HG03175 (cell line): Measurements from ENCODE around the gene TMEM18.
A peak's percentile ranks its signal among the peaks of the same experiment; 100 is the strongest.
"Not testable (repeated sequence)": the region's sequence is repeated elsewhere in the genome, so short reads cannot be mapped to it uniquely, and the experiment has no call there.

Experiments
- ATAC-seq: cut with Tn5 transposase; IDR thresholded peaks from one replicate; pipeline ENCODE4 v1.9.1; 2021; ENCODE audit warnings: mild to moderate bottlenecking, moderate library complexity; ENCODE audit not compliant: unreplicated experiment

Gene TMEM18

GRCh38 chr2:677056-677958 is at the start of gene TMEM18:
TSS of gene TMEM18 (minus strand) at chr2:677406. CDS start at chr2:677345, 61 bp downstream.
- ATAC-seq: peak; percentile 51

GRCh38 chr2:726169-726568 is 49.0 kb upstream of the TMEM18 start:
- ATAC-seq: peak; percentile 47

- no peak for ATAC-seq
These were observed 48.3 kb upstream of the TMEM18 start for GRCh38 chr2:725468-725867.

- no peak for ATAC-seq
These were observed 46.6 kb upstream of the TMEM18 start for GRCh38 chr2:723761-724160.

- no peak for ATAC-seq
These were observed 43.6 kb upstream of the TMEM18 start for GRCh38 chr2:720842-721241.

- ATAC-seq: no peak
These were observed 42.5 kb upstream of the TMEM18 start for GRCh38 chr2:719734-720133.

GRCh38 chr2:719191-719590 is 42.0 kb upstream of the TMEM18 start:
- ATAC-seq: no peak

GRCh38 chr2:717661-718060 is 40.5 kb upstream of the TMEM18 start:
- ATAC-seq: no peak

- no peak for ATAC-seq
These were observed 38.8 kb upstream of the TMEM18 start for GRCh38 chr2:715854-716560.

GRCh38 chr2:715038-715437 is 37.8 kb upstream of the TMEM18 start:
- ATAC-seq: no peak

GRCh38 chr2:714005-714741 is 37.0 kb upstream of the TMEM18 start:
- ATAC-seq: peak; percentile 97

- ATAC-seq: no peak
These were observed 33.9 kb upstream of the TMEM18 start for GRCh38 chr2:710867-711665.

GRCh38 chr2:709138-709765 is 32.0 kb upstream of the TMEM18 start:
- ATAC-seq: no peak

- ATAC-seq: no peak
These were observed 31.5 kb upstream of the TMEM18 start for GRCh38 chr2:708667-709066.

- ATAC-seq: peak; percentile 98
These were observed 28.8 kb upstream of the TMEM18 start for GRCh38 chr2:705971-706511.

- not testable (repeated sequence) for ATAC-seq
These were observed 25.6 kb upstream of the TMEM18 start for GRCh38 chr2:702765-703164.

- no peak for ATAC-seq
These were observed 19.9 kb upstream of the TMEM18 start for GRCh38 chr2:696999-697627.

- peak; percentile 100 for ATAC-seq
These were observed 19.3 kb upstream of the TMEM18 start for GRCh38 chr2:696463-696862.

- no peak for ATAC-seq
These were observed 17.8 kb upstream of the TMEM18 start for GRCh38 chr2:694906-695510.
